ENCODE results near the gene BTD.

BTD gene

GRCh38 chr3:15667484-15667883 lies 65.9 kb downstream of the BTD start:
- DNase-seq, result peak in 2 of 5 experiments; percentile 53 to 82

GRCh38 chr3:15673536-15673935 lies 72.0 kb downstream of the BTD start:
- no peak for DNase-seq

GRCh38 chr3:15676259-15676658 lies 74.7 kb downstream of the BTD start:
- peak in 1 of 5 experiments; percentile 27 for DNase-seq

GRCh38 chr3:15679306-15679705 lies 77.8 kb downstream of the BTD start:
- no peak for DNase-seq

GRCh38 chr3:15681668-15682067 lies 80.1 kb downstream of the BTD start:
- peak in 1 of 5 experiments; percentile 29 for DNase-seq

GRCh38 chr3:15682561-15683185 lies 81.1 kb downstream of the BTD start:
- DNase-seq, result no peak

GRCh38 chr3:15683253-15683652 lies 81.7 kb downstream of the BTD start:
- no peak for DNase-seq

GRCh38 chr3:15685927-15686326 lies 84.4 kb downstream of the BTD start:
- DNase-seq, result peak in 1 of 5 experiments; percentile 95

GRCh38 chr3:15690230-15690629 lies 88.7 kb downstream of the BTD start:
- no peak for DNase-seq

- DNase-seq, result no peak
Measured at GRCh38 chr3:15690748-15691147, 89.2 kb downstream of the BTD start.

GRCh38 chr3:15693355-15693754 lies 91.8 kb downstream of the BTD start:
- no peak for DNase-seq

- DNase-seq, result no peak
Measured at GRCh38 chr3:15694628-15695027, 93.1 kb downstream of the BTD start.

All from T-helper 2 cell (primary cell).